Fibroblast of skin of left biceps (primary cell): ENCODE results near the gene SBF1.
"Not testable (repeated sequence)": the region's sequence is repeated elsewhere in the genome, so short reads cannot be mapped to it uniquely, and the experiment has no call there.

Experiments
- DNase-seq, 2 experiments: peaks; one replicate each; pipeline ENCODE4 v3.0.0-alpha.2; 2013; ENCODE audit warnings: low read depth in 2 of 2

SBF1 gene

GRCh38 chr22:50445880-50446707 is 28.7 kb downstream of the SBF1 start:
- no peak for DNase-seq

GRCh38 chr22:50445071-50445879 is 29.6 kb downstream of the SBF1 start:
- DNase-seq, result no peak

- no peak for DNase-seq
Measured at GRCh38 chr22:50444663-50445062, 30.2 kb downstream of the SBF1 start.

- no peak for DNase-seq
Measured at GRCh38 chr22:50443801-50444625, 30.8 kb downstream of the SBF1 start.

DNA sequence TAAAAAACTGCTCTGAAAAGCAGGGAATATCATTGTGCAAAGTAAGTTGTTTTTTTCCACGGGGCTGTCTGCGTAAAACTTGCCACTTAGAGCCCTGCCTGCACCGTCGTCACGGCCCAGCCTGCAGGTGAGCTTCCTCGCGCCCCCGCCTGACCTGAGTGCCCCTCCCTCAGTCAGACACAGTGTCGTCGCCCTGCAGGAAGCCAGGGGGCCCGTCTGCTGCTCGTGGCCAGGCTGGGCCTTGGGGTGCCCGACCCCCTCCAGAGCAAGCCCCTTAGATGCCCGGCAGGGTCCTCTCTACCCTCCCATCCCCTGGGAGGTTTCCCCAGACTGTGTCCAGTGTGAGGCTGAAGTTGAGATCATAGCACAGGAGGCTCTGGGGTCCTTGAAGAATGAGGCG is 31.6 kb downstream of the SBF1 start:
- DNase-seq, result no peak

DNA sequence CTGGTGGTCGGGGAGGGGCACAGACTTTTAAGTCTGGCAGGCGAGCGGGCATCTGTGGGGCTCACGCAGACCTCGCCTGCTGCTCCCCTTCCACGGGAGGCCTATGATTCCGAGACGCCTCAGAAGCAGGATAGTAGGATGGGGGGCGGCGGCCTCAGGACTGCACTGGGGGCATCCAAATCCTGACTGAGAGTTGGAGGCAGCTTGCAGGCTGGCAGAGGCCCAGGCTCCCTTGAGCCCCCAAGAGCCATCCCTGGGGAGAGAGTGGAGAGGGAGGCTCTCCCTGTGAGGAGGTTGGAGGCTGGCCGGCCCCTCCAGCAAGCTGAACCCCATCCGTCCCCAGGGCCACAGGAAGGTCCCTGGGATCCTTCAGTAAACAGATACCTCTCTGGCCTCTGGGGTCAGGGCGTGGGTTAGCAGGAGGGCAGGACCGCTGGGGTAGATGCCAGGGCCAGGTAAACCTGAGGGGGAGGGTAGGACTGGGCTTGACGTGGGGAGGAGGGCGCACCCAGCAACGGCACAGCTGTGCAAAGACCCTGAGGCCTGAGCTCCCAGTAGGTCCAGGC is 33.3 kb downstream of the SBF1 start:
- DNase-seq, result no peak

DNA sequence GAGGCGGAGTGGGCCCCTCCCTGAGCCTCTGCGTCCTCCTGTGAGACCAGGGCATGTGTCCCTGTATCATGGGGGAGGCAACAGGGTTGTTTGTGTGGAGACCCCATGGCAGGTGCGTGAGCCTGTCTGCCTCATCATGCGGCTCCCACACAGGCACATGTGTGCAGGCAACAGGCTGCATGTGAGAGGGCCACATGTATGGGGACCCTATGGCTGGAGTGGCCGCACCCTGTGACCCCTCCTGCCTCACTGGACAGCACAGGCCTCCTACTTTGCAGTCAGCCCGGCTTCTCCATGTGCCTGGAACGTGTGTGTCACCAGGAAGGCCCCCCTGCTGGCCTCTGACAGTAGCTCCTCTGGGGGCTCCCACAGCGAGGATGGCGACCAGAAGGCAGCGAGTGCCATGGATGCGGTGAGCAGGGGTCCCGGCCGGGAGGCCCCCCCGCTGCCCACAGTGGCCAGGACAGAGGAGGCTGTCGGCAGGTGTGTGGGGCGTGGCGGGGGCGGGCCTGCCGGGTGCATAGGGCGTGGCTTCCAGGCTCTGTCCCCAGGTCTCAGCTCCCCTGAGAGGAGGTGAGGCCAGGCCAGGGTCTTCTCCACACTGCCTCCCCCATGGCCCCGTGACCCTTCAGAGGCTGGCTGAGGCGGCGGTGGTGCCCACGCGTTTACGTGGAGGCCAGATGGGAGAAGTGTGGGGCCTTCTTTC is 34.1 kb downstream of the SBF1 start:
- no peak for DNase-seq

GRCh38 chr22:50439871-50440331 is 34.9 kb downstream of the SBF1 start:
- DNase-seq, result no peak

- no peak for DNase-seq
Measured at GRCh38 chr22:50439314-50439870, 35.4 kb downstream of the SBF1 start.

DNA sequence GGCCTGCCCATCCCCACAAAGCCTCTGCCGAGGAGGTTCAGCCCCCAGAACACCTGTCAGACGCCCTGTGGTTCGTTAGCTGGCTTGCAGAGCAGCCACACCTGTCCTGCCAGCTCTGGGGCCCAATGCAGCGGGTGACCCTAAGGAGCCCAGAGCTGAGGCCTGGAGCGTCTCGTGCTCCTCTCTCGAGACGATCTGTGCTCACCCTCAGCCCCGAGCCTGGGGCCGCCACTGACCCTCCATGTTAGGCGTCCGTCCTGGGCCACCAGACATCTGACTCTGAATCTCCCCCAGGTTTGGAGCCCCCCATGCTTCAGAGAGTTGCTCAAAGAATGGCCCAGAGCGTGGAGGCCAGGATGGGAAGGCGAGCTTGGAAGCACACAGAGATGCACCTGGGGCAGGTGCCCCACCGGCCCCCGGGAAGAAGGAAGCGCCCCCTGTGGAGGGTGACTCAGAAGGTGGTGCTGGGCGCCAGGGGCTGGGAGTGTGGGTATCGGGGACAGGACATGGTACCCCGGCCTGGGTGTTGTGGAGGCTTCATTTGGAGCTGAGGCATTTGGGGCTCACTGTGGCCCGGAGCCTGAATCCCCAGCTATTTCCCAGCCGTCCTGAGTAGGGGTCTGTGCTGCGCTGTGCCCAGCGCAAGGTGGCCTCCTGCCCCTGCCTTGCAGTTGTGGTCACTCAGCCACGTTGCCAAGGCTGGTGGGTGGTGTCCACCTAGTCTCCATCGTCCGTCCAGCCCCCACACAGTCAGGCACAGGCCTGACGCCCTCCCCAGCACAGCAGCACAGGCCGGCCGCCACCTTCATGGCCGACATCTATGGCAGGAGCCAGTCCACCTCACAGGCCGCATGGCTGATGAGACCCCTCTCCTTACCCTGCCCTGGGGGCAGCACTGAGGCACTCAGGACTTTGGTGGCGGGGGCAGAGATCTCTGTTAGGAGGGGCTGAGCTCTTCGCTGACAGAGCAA is 36.2 kb downstream of the SBF1 start:
- no peak for DNase-seq

- no peak for DNase-seq
Measured at GRCh38 chr22:50437511-50438304, 37.1 kb downstream of the SBF1 start.

DNA sequence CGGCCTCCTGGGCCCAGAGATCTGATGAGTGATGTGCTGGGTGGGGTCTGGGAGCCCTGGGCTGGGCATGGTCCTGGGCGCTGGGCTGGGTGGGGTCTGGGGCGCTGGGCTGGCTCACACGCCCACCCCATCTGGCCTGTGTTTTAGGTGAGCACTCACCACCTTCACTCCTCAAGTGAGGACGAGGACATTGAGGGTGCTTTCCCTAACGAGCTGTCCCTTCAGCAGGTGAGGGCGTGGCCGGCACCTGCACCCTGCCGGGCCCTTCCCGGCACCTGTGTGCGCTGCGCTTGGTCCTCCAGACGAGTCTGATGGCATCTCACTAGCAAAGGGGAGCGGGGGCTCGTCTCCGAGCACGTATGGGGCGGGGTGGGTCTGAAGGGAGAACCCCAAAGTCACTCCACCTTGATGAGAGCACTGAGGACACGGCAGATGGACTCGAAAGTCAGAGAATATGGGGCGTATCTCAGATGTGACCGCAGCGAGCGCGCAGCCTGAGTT is 37.9 kb downstream of the SBF1 start:
- DNase-seq, result no peak

- no peak for DNase-seq
Measured at GRCh38 chr22:50436015-50436830, 38.6 kb downstream of the SBF1 start.

GRCh38 chr22:50435291-50436014 is 39.4 kb downstream of the SBF1 start:
- DNase-seq, result no peak

- DNase-seq, result no peak
Measured at GRCh38 chr22:50434849-50435248, 40.0 kb downstream of the SBF1 start.

GRCh38 chr22:50432877-50433510 is 41.8 kb downstream of the SBF1 start:
- not testable (repeated sequence) for DNase-seq
